Articular chondrocyte of knee joint (primary cell): Measurements from ENCODE around the gene POLR2C. TPM values are rescaled to one million over a fixed set of nuclear protein-coding genes. Genes with fewer than 3 reads are reported as not detected.

Source experiments
- total RNA-seq: library from RNA; depleted of rRNA; stranded (reverse); fragments of >200 nt; gene quantifications from 2 replicates; pipeline ENCODE4 v1.2.3, GENCODE V29; 2012

The POLR2C gene
- 83.2 and 101 TPM in 2 replicates for total RNA-seq

DNA sequence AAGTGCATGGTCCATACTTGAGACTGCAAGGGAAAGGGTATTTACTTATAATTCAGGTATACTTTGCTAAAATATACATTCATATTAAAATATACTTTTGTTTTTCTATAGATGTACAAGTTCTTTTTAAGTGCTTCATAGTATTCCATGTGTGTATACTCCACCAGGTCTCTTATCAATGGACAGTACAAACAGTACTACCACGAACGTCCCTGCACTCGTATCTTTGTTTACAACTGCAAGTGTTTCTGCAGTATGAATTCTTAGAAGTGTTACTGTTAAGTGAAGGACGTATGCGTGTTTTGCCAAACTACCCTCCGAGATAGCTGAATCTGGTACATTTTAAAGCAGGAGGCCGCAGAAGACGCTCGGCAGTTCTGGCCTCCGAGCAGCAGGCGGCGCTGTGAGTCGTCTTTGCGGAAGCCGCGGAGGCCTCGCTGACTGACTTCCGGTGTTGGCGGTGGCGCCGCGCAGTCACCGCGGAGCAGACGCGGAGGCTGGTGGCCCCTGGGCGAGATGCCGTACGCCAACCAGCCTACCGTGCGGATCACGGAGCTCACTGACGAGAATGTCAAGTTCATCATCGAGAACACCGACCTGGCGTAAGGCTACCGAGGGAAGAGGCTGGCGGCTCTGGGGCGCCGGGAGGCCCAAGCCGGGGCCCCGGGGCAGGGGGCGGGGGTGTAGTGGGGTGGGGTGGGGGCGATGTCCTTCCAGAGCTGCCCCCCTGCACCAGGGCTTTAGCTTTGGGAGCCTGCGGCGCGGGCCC, at the start of gene POLR2C:
Gene POLR2C (plus strand): TSS at position 471 of the 769 bp plus-strand sequence. CDS start 46 bp downstream, at position 517.

DNA sequence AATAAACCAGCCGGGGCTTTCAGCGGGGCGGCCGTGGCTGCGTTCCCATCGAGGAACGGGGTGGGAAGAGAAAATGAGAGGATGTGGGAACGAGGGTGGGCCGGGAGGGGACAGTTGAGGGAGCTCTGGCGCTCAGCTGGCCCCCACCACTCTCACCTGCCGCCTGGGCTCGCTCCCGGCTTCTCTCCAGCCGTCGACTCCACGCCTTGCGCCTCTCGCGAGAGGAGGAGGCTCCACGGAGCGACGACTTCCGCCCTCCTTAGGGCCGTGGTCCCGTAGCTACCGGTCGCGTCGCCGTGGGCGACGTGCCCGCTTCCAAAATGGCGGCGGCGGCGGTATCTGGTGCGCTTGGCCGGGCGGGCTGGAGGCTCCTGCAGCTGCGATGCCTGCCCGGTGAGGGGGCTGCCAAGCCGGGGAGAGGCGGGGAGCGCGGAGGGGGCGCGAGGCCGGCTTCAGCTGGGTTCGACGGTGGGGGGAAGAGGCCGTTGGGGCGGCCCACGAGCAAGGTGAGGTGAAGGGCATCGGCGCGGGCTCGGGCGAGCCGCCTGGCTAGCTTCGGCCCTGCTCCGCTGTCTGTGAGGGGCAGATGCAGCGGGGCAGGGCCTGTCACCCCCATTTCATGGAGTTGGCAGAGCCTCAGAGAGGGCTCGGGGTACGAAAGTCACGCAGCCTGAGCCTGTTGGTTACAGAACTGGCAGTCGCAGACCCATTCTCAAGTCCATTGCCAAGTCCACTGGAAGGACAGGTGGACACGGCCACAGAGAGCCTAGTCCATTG, 15.1 kb upstream of the POLR2C start, which contains the start of the genes CIAPIN1 and COQ9:
Gene CIAPIN1 (minus strand): TSS at position 200 of the 777 bp plus-strand sequence. CDS start 6,457 bp downstream, outside the sequence.
Gene COQ9 (plus strand): TSS at position 294 of the 777 bp plus-strand sequence. CDS start 27 bp downstream, at position 321.

DNA sequence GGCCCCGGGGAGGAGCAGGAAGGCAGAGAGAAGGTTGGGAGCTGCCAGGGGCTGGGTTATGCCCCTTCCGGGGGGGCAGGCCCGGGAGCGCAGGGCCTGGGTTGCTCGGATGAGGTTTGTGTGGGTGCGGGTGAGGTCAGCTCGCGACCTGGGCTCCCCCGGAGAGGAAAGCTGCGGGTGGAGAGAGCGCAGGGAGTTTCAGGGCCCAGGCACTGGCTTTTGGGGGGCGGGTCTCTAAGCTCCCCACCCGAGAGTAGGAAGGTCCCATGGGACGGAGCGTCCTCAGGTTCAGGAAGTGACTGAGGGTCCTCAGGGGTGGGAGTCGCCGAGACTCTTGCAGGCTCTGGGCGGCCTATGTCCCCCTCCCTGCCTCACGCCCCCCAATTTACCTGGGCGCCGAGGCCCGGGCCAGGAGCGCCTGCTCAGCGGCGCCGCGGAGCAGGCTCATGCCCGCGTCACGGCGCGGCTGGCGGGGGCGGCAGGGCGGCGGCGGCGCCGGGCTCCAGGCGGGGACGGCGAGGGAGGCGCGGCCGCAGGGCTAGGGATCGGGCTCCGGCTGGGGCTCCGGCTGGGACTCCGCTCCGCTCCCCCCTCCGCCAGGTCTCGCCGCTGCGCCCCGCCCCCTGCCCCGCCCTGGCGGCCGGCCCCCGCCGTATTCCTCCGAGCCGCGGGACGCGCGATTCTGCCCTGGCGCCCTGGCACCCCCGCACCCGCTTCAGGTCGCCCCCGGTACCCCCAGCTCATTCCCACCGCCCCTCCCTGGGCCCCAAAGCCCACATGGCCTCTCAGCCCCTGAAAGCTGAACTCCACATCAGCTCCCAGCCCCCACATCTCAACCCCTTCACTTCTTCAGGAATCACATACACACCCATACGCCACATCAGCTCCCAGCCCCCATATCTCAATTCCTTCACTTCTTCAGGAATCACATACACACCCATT, 23.7 kb downstream of the POLR2C start, which contains the start of gene DOK4:
Gene DOK4 (minus strand): TSS at position 578 of the 942 bp plus-strand sequence. CDS start 6,986 bp downstream, outside the sequence.

Other genes starting within 250 kb of the POLR2C start
- gene ARL2BP, start 217.4 kb upstream of the POLR2C start, total RNA-seq = 131 and 145 TPM in 2 replicates
- under 0.01 TPM in 2 replicates for gene PLLP, start 178.0 kb upstream of the POLR2C start, total RNA-seq
- not detected in 2 replicates for gene CCL22, start 103.9 kb upstream of the POLR2C start, total RNA-seq
- gene CX3CL1, start 90.2 kb upstream of the POLR2C start, total RNA-seq = 0.65 and 1.5 TPM in 2 replicates
- gene CCL17, start 57.9 kb upstream of the POLR2C start, total RNA-seq = not detected in 2 replicates
- gene CIAPIN1, start 15.3 kb upstream of the POLR2C start, total RNA-seq = 36.1 and 42.5 TPM in 2 replicates
- 29.0 and 32.8 TPM in 2 replicates for gene COQ9, start 15.2 kb upstream of the POLR2C start, total RNA-seq
- gene DOK4, start 23.8 kb downstream of the POLR2C start, total RNA-seq = 23.0 and 30.5 TPM in 2 replicates
- 9.9 and 11.1 TPM in 2 replicates for gene CCDC102A, start 73.9 kb downstream of the POLR2C start, total RNA-seq
- under 0.01 TPM in 1 of 2 replicates, not detected in the other for gene ADGRG5, start 80.0 kb downstream of the POLR2C start, total RNA-seq
- gene ADGRG1, start 166.0 kb downstream of the POLR2C start, total RNA-seq = 1.4 and 3.1 TPM in 2 replicates
- gene ADGRG3, start 205.6 kb downstream of the POLR2C start, total RNA-seq = not detected in 2 replicates
- gene DRC7, start 232.1 kb downstream of the POLR2C start, total RNA-seq = 0.32 TPM in 1 of 2 replicates, not detected in the other